Endothelial cell of umbilical vein (primary cell): ENCODE results near the gene CRHR2. TPM values are rescaled to one million over a fixed set of nuclear protein-coding genes. Genes with fewer than 3 reads are reported as not detected.

ENCODE experiments used
- BruUV-seq: library from RNA; stranded (reverse); fragments of 400-500 nt; replicated peaks from 2 replicates; lab custom pipeline; 2021; lab: Mats Ljungman, UMichigan
- CTCF ChIA-PET: fragments of 300-600, 350-600 bp; sonication (Branson Sonifier 250); formaldehyde crosslinking; loops from one replicate; lab custom pipeline; 2021; ENCODE audit warnings: antibody characterized with exemption, inconsistent platforms; lab: Charles Lee
- POLR2A ChIA-PET: fragments of 300-600, 350-600 bp; sonication (Branson Sonifier 250); formaldehyde crosslinking; loops from one replicate; lab custom pipeline; 2021; ENCODE audit warnings: antibody characterized with exemption, inconsistent platforms; lab: Charles Lee
- DNase-seq: peaks from one replicate; pipeline ENCODE4 v3.0.0-alpha.2; 2011; ENCODE audit warnings: low read depth, low spot score
- FAIRE-seq: peaks from 2 replicates; lab custom pipeline; 2011; peaks lifted over from hg19 to GRCh38; lab: Jason Lieb, UNC
- H2AFZ ChIP-seq: 2 replicates; pipeline ENCODE4 v1.6.0; 2012; ENCODE audit warnings: low read depth, low read length, control low read depth, inconsistent platforms
- H3K27ac ChIP-seq: 2 replicates; pipeline ENCODE4 v1.5.1; 2011; ENCODE audit warnings: low read depth, mild to moderate bottlenecking, control low read depth, low read length, moderate library complexity; ENCODE audit not compliant: insufficient read depth
- H3K27me3 ChIP-seq, 2 experiments: 2 replicates each; pipeline versions ENCODE4 v1.6.0 to v1.6.1; 2011; ENCODE audit warnings: low read length in 2 of 2, mixed read lengths in 1 of 2; ENCODE audit not compliant: control insufficient read depth in 2 of 2, insufficient read depth in 2 of 2
- H3K36me3 ChIP-seq, 2 experiments: 2 replicates in 1 of 2; 3 replicates in 1 of 2; pipeline ENCODE4 v1.5.1; 2011; ENCODE audit warnings: low read length in 2 of 2, mild to moderate bottlenecking in 1 of 2, moderate library complexity in 1 of 2; ENCODE audit not compliant: control insufficient read depth in 2 of 2, insufficient read depth in 2 of 2; ENCODE audit errors: extremely low read depth in 1 of 2
- H3K4me1 ChIP-seq: 3 replicates; pipeline ENCODE4 v1.5.1; 2011; ENCODE audit warnings: mild to moderate bottlenecking, low read length; ENCODE audit not compliant: control insufficient read depth, insufficient read depth; ENCODE audit errors: extremely low read depth
- H3K4me2 ChIP-seq: 2 replicates; pipeline ENCODE4 v1.6.1; 2011; ENCODE audit warnings: low read length, control low read depth, mixed read lengths; ENCODE audit not compliant: insufficient read depth
- H3K4me3 ChIP-seq, 3 experiments: fragments of 200-600 bp in 1 of 3; sonication (generic), shearing (Covaris generic) in 1 of 3; replicated peaks in 1 of 3; 2 replicates each; pipeline ENCODE4 v1.5.1; 2011 to 2016; ENCODE audit warnings: control low read depth in 3 of 3, low read length in 3 of 3, mild to moderate bottlenecking in 2 of 3, inconsistent platforms in 1 of 3, low read depth in 1 of 3, moderate library complexity in 1 of 3; ENCODE audit not compliant: insufficient read depth in 1 of 3
- H3K79me2 ChIP-seq: 2 replicates; pipeline ENCODE4 v1.6.0; 2012; ENCODE audit warnings: low read length, inconsistent platforms; ENCODE audit not compliant: control insufficient read depth, insufficient read depth
- H3K9ac ChIP-seq: replicated peaks from 2 replicates; pipeline ENCODE3; 2011; ENCODE audit warnings: low read length, control low read depth; ENCODE audit not compliant: insufficient read depth; ENCODE audit errors: extremely low read depth
- H3K9me1 ChIP-seq: replicated peaks from 3 replicates; pipeline ENCODE4 v1.6.0; 2011; ENCODE audit warnings: mild to moderate bottlenecking, low read length; ENCODE audit not compliant: control insufficient read depth, insufficient read depth; ENCODE audit errors: extremely low read depth
- H3K9me3 ChIP-seq: replicated peaks from 2 replicates; pipeline ENCODE4 v1.5.1; 2012; ENCODE audit warnings: low read length, inconsistent platforms; ENCODE audit not compliant: control insufficient read depth, insufficient read depth
- H4K20me1 ChIP-seq: replicated peaks from 2 replicates; pipeline ENCODE3; 2011; ENCODE audit warnings: mild to moderate bottlenecking, low read length; ENCODE audit not compliant: control insufficient read depth, insufficient read depth; ENCODE audit errors: extremely low read depth
- EZH2 ChIP-seq: IDR thresholded peaks from 2 replicates; pipeline ENCODE4 v1.6.1; 2012; ENCODE audit warnings: borderline replicate concordance, low read depth, mild to moderate bottlenecking, moderate library complexity, low read length, inconsistent platforms; ENCODE audit not compliant: severe bottlenecking
- FOS ChIP-seq: IDR thresholded peaks from 2 replicates; pipeline ENCODE4 v1.6.1; 2011; ENCODE audit warnings: mild to moderate bottlenecking, low read length, moderate library complexity, borderline replicate concordance; ENCODE audit not compliant: insufficient read depth
- GATA2 ChIP-seq: IDR thresholded peaks from 2 replicates; pipeline ENCODE4 v1.7.0; 2011; ENCODE audit warnings: low read depth, mild to moderate bottlenecking, moderate library complexity, mixed read lengths, low read length; ENCODE audit not compliant: insufficient read length, insufficient read depth
- JUN ChIP-seq: IDR thresholded peaks from 2 replicates; pipeline ENCODE4 v1.6.1; 2011; ENCODE audit warnings: borderline replicate concordance, low read depth; ENCODE audit not compliant: insufficient read length, insufficient read depth
- MYC ChIP-seq: IDR thresholded peaks from one replicate; pipeline ENCODE4 v1.6.1; 2011; ENCODE audit warnings: mild to moderate bottlenecking, low read depth, low read length
- POLR2A ChIP-seq: IDR thresholded peaks from 2 replicates; pipeline ENCODE4 v1.6.1; 2012; ENCODE audit warnings: low read depth, mild to moderate bottlenecking, control low read depth, low read length
- POLR2AphosphoS5 ChIP-seq: IDR thresholded peaks from 2 replicates; pipeline ENCODE4 v1.6.1; 2012; ENCODE audit warnings: low read depth, mild to moderate bottlenecking, control low read depth, low read length, moderate library complexity; ENCODE audit not compliant: insufficient read depth
- dilution Hi-C: fragments of 300-500 bp; cut with MboI; formaldehyde crosslinking; loops from one replicate; pipeline ENCODE4 v1.15.0; 2019; ENCODE audit warnings: low sequenced_read_pairs; ENCODE audit not compliant: extremely low pct_ligation_motif_present
- intact Hi-C: fragments of 100-400 bp; cut with micrococcal nuclease; formaldehyde crosslinking; loops from one replicate; pipeline ENCODE4 v1.10.0; 2022
- polyA plus RNA-seq, 4 experiments: library from polyadenylated mRNA; depleted of rRNA in 3 of 4; stranded (reverse) in 3 of 4; unstranded in 1 of 4; fragments of >200 nt; gene quantifications; 2 replicates each; pipeline versions ENCODE4 v1.2.1 to v1.2.3, GENCODE V29; 2011 to 2012; ENCODE audit warnings: missing spikeins in 1 of 4
- total RNA-seq: library from RNA; stranded (reverse); gene quantifications from 2 replicates; pipeline ENCODE4 v1.2.3, GENCODE V29; 2021
- TF ChIP-seq, protein P1 (sequence below): IDR thresholded peaks from 2 replicates; pipeline ENCODE4 v1.6.1; 2011; ENCODE audit not compliant: insufficient read depth, insufficient read length
- TF ChIP-seq, protein P2 (sequence below), 2 donors: IDR thresholded peaks; 1 replicate in 1 of 2; 2 replicates in 1 of 2; pipeline ENCODE4 v1.5.1; 2011; ENCODE audit warnings: low read length in 2 of 2, mild to moderate bottlenecking in 2 of 2, moderate library complexity in 2 of 2, control low read depth in 1 of 2, inconsistent platforms in 1 of 2, low read depth in 1 of 2; ENCODE audit not compliant: insufficient read depth in 1 of 2; ENCODE audit errors: extremely low read depth in 1 of 2

CRHR2 gene
- total and polyA plus RNA-seq, 2 donors (not counting 3 experiments of a cell fraction or from before 2014, with no cell fraction given), result not detected

DNA sequence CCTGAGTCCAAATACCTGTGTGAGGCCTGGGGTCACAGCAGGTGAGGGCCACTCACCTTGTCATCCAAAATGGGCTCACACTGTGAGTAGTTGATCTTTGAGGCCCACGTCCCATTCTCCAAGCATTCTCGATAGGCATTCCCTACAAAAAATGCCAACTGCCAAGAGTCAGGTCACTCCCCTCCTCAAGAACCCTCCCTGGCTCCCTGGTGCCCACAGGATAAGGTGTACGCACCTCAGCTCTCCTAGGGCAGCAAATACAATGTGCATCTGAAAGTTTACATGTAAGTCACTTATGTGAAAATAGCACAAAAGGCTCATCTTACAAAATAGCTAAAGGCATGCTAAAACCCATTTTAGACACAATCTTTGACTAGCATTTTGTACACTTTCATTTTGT is 15.1 kb downstream of the CRHR2 start:
- Histone ChIP-seq H3K4me1 (no peaks in the 10 kb centered on the region), H3K4me2 (no peak overlapping the region), H3K9ac (no peak overlapping the region), H3K9me1 (no peaks in the 10 kb centered on the region), H3K27ac (no peak overlapping the region), H3K79me2 (no peaks in the 10 kb centered on the region), H3K27me3 (no peaks in the 10 kb centered on the region), H3K9me3 (no peaks in the 10 kb centered on the region), H3K36me3 (no peaks in the 10 kb centered on the region), H2AFZ (no peak overlapping the region), H4K20me1 (no peaks in the 10 kb centered on the region), H3K4me3 (no peak overlapping the region)
- dilution Hi-C loops (no loop called here), intact Hi-C loops (no loop called here)
- no peak for FAIRE-seq
- TF ChIP-seq EZH2 (no peak), POLR2A (no peak), FOS (no peak), POLR2AphosphoS5 (no peak)
- TF ChIP-seq, protein P1, sequence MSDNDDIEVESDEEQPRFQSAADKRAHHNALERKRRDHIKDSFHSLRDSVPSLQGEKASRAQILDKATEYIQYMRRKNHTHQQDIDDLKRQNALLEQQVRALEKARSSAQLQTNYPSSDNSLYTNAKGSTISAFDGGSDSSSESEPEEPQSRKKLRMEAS, result no peak
- TF ChIP-seq, protein P2, sequence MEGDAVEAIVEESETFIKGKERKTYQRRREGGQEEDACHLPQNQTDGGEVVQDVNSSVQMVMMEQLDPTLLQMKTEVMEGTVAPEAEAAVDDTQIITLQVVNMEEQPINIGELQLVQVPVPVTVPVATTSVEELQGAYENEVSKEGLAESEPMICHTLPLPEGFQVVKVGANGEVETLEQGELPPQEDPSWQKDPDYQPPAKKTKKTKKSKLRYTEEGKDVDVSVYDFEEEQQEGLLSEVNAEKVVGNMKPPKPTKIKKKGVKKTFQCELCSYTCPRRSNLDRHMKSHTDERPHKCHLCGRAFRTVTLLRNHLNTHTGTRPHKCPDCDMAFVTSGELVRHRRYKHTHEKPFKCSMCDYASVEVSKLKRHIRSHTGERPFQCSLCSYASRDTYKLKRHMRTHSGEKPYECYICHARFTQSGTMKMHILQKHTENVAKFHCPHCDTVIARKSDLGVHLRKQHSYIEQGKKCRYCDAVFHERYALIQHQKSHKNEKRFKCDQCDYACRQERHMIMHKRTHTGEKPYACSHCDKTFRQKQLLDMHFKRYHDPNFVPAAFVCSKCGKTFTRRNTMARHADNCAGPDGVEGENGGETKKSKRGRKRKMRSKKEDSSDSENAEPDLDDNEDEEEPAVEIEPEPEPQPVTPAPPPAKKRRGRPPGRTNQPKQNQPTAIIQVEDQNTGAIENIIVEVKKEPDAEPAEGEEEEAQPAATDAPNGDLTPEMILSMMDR (IDR thresholded peaks at IDR 0.05; ENCODE audit: extremely low read depth in 1 of 2, insufficient read depth in 1 of 2, low read depth in 1 of 2, low read length in 2 of 2), result no peak
- DNase-seq, result no peak
- POLR2A ChIA-PET, result no interaction called here
- BruUV-seq, result no TSS peak
- CTCF ChIA-PET, result no interaction called here

DNA sequence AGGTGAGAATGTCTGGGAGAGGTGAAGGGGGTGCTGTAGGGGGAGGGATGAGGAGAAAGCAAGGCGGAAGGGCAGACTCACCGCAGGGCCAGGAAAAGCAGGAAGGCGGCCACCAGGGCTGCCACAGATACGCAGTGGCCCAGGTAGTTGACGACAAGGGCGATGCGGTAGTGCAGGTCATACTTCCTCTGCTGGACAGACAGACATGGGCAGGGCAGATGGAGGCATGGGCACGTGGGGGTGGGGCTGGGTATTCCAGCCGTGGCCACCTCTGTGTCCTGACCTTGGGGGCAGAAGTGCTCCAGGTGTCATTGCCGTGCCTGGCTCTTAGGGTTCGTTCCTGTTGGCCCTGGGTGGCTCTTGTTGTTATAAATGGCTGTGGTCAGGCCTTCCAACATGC is 16.8 kb downstream of the CRHR2 start:
- no TSS peak for BruUV-seq
- CTCF ChIA-PET, result no interaction called here
- no peaks in the 10 kb centered on the region for H3K4me1 ChIP-seq
- no peak overlapping the region for H3K4me2 ChIP-seq
- H3K9me1 ChIP-seq, result no peaks in the 10 kb centered on the region
- no peaks in the 10 kb centered on the region for H3K79me2 ChIP-seq
- H3K27me3 ChIP-seq, result no peaks in the 10 kb centered on the region
- TF ChIP-seq MYC (no peak), EZH2 (no peak), JUN (no peak), GATA2 (no peak), POLR2A (no peak), POLR2AphosphoS5 (no peak)
- TF ChIP-seq, protein P1, result no peak
- H3K9me3 ChIP-seq, result no peaks in the 10 kb centered on the region
- no peak for FAIRE-seq
- H2AFZ ChIP-seq, result no peak overlapping the region
- intact Hi-C loops, result no loop called here
- H3K27ac ChIP-seq, result no peak overlapping the region
- dilution Hi-C loops, result no loop called here
- H3K36me3 ChIP-seq, result no peaks in the 10 kb centered on the region
- H3K4me3 ChIP-seq, result no peak overlapping the region
- no peak overlapping the region for H3K9ac ChIP-seq
- POLR2A ChIA-PET, result no interaction called here
- DNase-seq, result no peak
- no peaks in the 10 kb centered on the region for H4K20me1 ChIP-seq
